PFSK-1 (cell line): ENCODE measurements around the gene NXPH4.

Source experiments
- FOXP2 ChIP-seq: optimal IDR thresholded peaks from 2 replicates; pipeline ENCODE3; 2011; ENCODE audit warnings: borderline replicate concordance, control low read depth, inconsistent platforms; ENCODE audit not compliant: insufficient read depth; ENCODE audit errors: extremely low read length, extremely low read depth
- POLR2AphosphoS5 ChIP-seq: IDR thresholded peaks from 2 replicates; pipeline ENCODE4 v1.6.1; 2012; ENCODE audit warnings: low read depth, mild to moderate bottlenecking, control low read depth, low read length, moderate library complexity
- REST ChIP-seq, 2 experiments: IDR thresholded peaks; 2 replicates each; pipeline versions ENCODE4 v1.6.1 to v1.8.0; 2011 to 2012; ENCODE audit warnings: low read depth in 2 of 2, low read length in 2 of 2, control low read depth in 1 of 2, inconsistent platforms in 1 of 2, mild to moderate bottlenecking in 1 of 2, moderate library complexity in 1 of 2; ENCODE audit not compliant: insufficient read depth in 1 of 2
- SIN3A ChIP-seq: IDR thresholded peaks from 2 replicates; pipeline ENCODE4 v1.6.1; 2012; ENCODE audit warnings: mild to moderate bottlenecking, low read length, moderate library complexity, borderline replicate concordance; ENCODE audit not compliant: insufficient read depth
- TAF1 ChIP-seq: IDR thresholded peaks from 2 replicates; pipeline ENCODE4 v1.6.1; 2012; ENCODE audit warnings: low read length, control low read depth, borderline replicate concordance; ENCODE audit not compliant: insufficient read depth

Gene NXPH4

GRCh38 chr12:57237932-57238853, 21.6 kb downstream of the NXPH4 start:
- TF ChIP-seq POLR2AphosphoS5 = no peak
- no peak for TF ChIP-seq FOXP2
- TF ChIP-seq REST (IDR thresholded peaks at IDR 0.05; ENCODE audit: insufficient read depth in 1 of 2, low read depth in 2 of 2, low read length in 2 of 2) = no peak
- no peak for TF ChIP-seq TAF1
- TF ChIP-seq SIN3A = no peak

DNA sequence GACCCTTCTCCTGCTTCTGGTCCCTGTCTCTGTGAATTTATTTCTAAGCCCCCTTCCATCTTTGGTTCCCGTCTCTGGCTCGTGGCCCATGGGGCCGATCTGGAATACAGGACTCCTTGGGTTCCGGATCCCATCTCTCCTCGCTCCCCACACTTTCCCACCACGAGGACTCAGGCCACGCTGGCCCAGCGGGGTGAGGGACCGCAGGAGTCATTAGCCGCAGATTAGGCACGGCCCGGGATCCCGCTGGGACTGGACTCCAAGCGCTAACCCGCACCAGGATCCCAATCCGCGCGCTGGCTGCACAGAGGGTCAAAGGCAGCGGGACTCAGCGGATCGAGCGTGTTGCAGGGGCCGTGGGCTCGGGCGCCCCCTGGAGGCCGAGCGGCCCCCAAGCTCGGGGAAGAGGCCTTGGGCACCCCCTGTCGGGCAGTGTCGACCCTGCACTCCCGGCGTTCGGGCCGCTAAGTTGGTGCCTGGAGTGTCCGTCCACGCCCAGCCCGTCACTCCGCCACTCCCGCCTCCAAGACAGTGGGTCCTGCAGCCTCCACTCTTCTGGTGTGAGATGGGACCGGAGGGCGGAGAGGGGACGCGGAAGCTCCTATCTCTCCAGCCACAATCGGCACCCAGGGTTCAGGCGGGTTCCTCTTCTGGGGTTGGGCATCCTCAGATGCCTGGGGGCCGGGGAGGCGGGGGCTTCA, 22.4 kb downstream of the NXPH4 start:
- TF ChIP-seq POLR2AphosphoS5 (peak; percentile 61), SIN3A (no peak), TAF1 (no peak)

GRCh38 chr12:57239587-57240065, 23.0 kb downstream of the NXPH4 start:
- no peak for TF ChIP-seq POLR2AphosphoS5
- no peak for TF ChIP-seq TAF1
- no peak for TF ChIP-seq SIN3A
- TF ChIP-seq FOXP2 = no peak
- no peak for TF ChIP-seq REST (IDR thresholded peaks at IDR 0.05; ENCODE audit: insufficient read depth in 1 of 2, low read depth in 2 of 2, low read length in 2 of 2)

- peak; percentile 44; the same call in 1 of the 2 replicates for TF ChIP-seq SIN3A
- no peak for TF ChIP-seq REST (IDR thresholded peaks at IDR 0.05; ENCODE audit: insufficient read depth in 1 of 2, low read depth in 2 of 2, low read length in 2 of 2)
These were observed 23.7 kb downstream of the NXPH4 start for GRCh38 chr12:57240066-57240921.

DNA sequence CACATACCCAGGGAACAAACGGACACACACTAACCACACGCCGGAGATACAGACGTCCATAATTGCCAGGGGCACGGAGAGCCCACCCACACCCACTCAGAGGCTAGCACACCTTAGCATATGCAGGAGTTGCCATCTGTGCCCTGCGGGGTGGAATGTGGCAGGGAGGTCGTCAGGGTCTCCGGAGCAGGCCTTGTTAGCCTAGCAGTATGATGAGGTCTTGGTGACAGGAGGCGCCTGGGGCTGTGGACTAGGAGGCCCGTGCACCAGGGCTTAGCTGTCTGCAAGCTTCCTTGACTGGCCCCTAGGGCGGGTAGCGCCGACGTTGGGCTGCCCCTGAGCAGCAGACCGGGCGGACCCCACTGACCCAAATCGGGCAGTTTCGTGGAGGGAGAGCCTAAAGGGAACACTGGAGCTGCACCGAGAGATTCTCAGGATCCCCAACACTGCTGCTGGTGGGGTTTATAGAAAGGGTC, 24.4 kb downstream of the NXPH4 start:
- no peak for TF ChIP-seq REST (IDR thresholded peaks at IDR 0.05; ENCODE audit: insufficient read depth in 1 of 2, low read depth in 2 of 2, low read length in 2 of 2)
- no peak for TF ChIP-seq FOXP2
- no peak for TF ChIP-seq TAF1
- TF ChIP-seq SIN3A = no peak
- TF ChIP-seq POLR2AphosphoS5 = no peak
